CD4-positive, CD25-positive, alpha-beta regulatory T cell (primary cell): ENCODE results near the gene LTB4R. TPM values are rescaled to one million over a fixed set of nuclear protein-coding genes. Genes with fewer than 3 reads are reported as not detected.

Source experiments
- ATAC-seq, 2 donors: fragments of 150-1000 bp; cut with Tn5 transposase; one replicate each; pipeline ENCODE4 v1.10.0; 2021; ENCODE audit warnings: low read depth in 2 of 2, moderate number of reproducible peaks in 2 of 2, moderate library complexity in 1 of 2
- DNase-seq, 3 donors: peaks; one replicate each; pipeline versions ENCODE4 v3.0.0 to v3.0.0-alpha.2; 2012 to 2022; ENCODE audit warnings: mixed read lengths in 1 of 3
- H3K27ac ChIP-seq: one replicate; pipeline ENCODE4 v1.7.0; 2013; ENCODE audit warnings: mild to moderate bottlenecking, low read length; ENCODE audit not compliant: insufficient read depth, poor library complexity, severe bottlenecking
- H3K27me3 ChIP-seq: one replicate; pipeline ENCODE4 v1.7.0; 2013; ENCODE audit warnings: low read length; ENCODE audit not compliant: control insufficient read depth, insufficient read depth
- H3K36me3 ChIP-seq: one replicate; pipeline ENCODE4 v1.7.0; 2013; ENCODE audit warnings: mild to moderate bottlenecking, low read length, moderate library complexity; ENCODE audit not compliant: control insufficient read depth, insufficient read depth
- H3K4me1 ChIP-seq: 2 replicates; pipeline ENCODE4 v1.7.0; 2013; ENCODE audit warnings: mild to moderate bottlenecking, low read length; ENCODE audit not compliant: insufficient read depth, control insufficient read depth, poor library complexity, severe bottlenecking
- H3K4me3 ChIP-seq: one replicate; pipeline ENCODE4 v1.7.0; 2013; ENCODE audit warnings: low read depth, mild to moderate bottlenecking, low read length, moderate library complexity
- H3K9me3 ChIP-seq, 2 experiments: 1 replicate in 1 of 2; 2 replicates in 1 of 2; pipeline ENCODE4 v1.7.0; 2013; ENCODE audit warnings: low read length in 2 of 2, mild to moderate bottlenecking in 1 of 2, moderate library complexity in 1 of 2; ENCODE audit not compliant: control insufficient read depth in 2 of 2
- H3K27ac Mint-ChIP-seq, 3 donors: one replicate each; pipeline ENCODE4 v1.8.0; 2020 to 2022; ENCODE audit warnings: mild to moderate bottlenecking in 3 of 3, mixed read lengths in 3 of 3, moderate library complexity in 2 of 3
- H3K27me3 Mint-ChIP-seq: one replicate; pipeline ENCODE4 v1.8.0; 2022; ENCODE audit warnings: mild to moderate bottlenecking, mixed read lengths
- H3K36me3 Mint-ChIP-seq: one replicate; pipeline ENCODE4 v1.8.0; 2020; ENCODE audit warnings: mixed read lengths
- H3K4me1 Mint-ChIP-seq, 4 donors: one replicate each; pipeline ENCODE4 v1.8.0; 2020 to 2022; ENCODE audit warnings: mixed read lengths in 4 of 4, mild to moderate bottlenecking in 1 of 4
- H3K4me3 Mint-ChIP-seq, 4 donors: one replicate each; pipeline ENCODE4 v1.8.0; 2020 to 2022; ENCODE audit warnings: mild to moderate bottlenecking in 4 of 4, mixed read lengths in 4 of 4, moderate library complexity in 3 of 4
- H3K9me3 Mint-ChIP-seq, 7 donors: one replicate each; pipeline ENCODE4 v1.8.0; 2020 to 2022; ENCODE audit warnings: mixed read lengths in 7 of 7, mild to moderate bottlenecking in 3 of 7, moderate library complexity in 2 of 7
- polyA plus RNA-seq, 4 donors: library from polyadenylated mRNA; unstranded; fragments of 300-500 nt; fragmentation: Illumina TruSeq; gene quantifications; one replicate each; pipeline ENCODE4 v1.2.3, GENCODE V29; 2021
- total RNA-seq: library from RNA; stranded (reverse); gene quantifications from one replicate; pipeline ENCODE4 v1.2.3, GENCODE V29; 2022

Gene LTB4R
- total and polyA plus RNA-seq, 5 donors from 2014 or later, result 3.5 to 17.5 (median 6.5) TPM

DNA sequence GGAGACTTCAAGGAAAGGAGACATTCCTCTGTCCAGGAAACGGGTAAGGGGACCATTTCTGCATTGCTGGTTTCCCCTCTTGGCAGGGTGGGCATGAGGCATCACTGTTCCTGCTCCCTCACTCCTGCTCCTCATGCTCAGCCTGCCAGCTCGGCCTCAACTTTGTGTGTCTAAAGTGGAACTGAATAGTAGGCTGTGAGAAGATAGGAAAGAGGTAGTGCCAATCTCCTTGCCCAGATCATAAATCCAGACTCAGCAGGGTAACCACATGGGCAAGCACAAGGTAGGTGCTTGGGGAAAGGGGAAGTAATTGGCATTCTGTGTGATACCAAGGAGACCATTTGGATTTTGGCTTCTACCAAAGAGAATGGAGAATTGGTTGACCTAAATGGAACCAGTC lies 2.6 kb downstream of the LTB4R start:
- ATAC-seq, result no peak
- no peaks in the 10 kb centered on the region for H3K36me3 ChIP-seq
- no peaks in the 10 kb centered on the region for H3K27me3 Mint-ChIP-seq
- H3K27ac Mint-ChIP-seq, result peak overlapping the region; percentile 78 to 90 (median 81)
- H3K4me1 Mint-ChIP-seq, result peaks cover 20 to 60% (median 45%) of the 10 kb centered on the region in 4 donors
- no peak for DNase-seq
- H3K4me1 ChIP-seq, result peaks cover 57% of the 10 kb centered on the region
- H3K27me3 ChIP-seq, result no peaks in the 10 kb centered on the region
- H3K27ac ChIP-seq, result no peak overlapping the region
- no peaks in the 10 kb centered on the region for H3K9me3 ChIP-seq
- no peaks in the 10 kb centered on the region for H3K36me3 Mint-ChIP-seq
- H3K4me3 ChIP-seq, result peak overlapping the region; percentile 21
- H3K4me3 Mint-ChIP-seq, result peak overlapping the region; percentile 72 to 86 (median 84)
- H3K9me3 Mint-ChIP-seq, result no peaks in the 10 kb centered on the region

DNA sequence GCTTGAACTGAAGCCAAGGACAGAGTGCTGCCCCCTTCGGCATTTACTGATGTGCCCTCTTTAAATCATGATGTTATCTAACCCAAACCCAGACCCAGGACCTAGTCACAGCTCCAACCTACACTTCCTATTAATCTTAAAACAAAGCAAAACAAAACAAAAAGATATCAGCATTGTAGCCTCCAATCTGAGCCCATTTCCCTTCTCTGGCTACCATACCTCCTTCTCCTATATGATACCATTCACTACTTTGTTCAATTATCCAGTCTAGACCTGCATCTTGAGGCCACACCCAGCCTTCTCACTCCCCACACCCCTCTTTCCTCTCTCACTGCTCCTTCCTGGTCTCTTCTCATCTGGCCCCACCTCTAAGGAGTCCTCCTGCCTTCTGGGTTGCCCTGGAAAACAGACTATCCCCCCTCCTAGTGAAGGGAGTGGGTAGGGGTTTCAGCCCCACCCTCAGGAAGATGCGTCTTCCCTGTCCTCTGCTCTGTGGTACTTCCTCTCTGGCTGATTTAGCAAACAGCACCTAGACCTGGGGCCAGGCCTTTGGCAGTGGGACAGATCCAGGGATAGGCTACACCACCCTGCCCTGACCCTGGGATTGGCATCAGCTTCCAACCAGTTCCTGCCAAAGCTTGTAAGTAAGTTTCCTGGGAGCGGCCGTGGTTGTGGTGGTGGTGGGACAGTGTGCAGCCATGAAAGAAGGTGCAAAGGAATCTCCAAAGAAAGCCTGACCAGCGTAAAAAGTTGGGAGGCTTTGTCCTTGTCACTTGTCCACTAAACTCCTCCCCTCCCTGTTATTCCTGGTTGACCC lies 3.3 kb downstream of the LTB4R start:
- peaks cover 51% of the 10 kb centered on the region for H3K4me1 ChIP-seq
- H3K36me3 ChIP-seq, result no peaks in the 10 kb centered on the region
- no peaks in the 10 kb centered on the region for H3K9me3 ChIP-seq
- peaks cover 4% of the 10 kb centered on the region for H3K27me3 Mint-ChIP-seq
- peak overlapping the region; percentile 81 to 90 (median 90) for H3K27ac Mint-ChIP-seq
- ATAC-seq (no peak), DNase-seq (peak in 1 of 3 donors; percentile 16)
- no peaks in the 10 kb centered on the region for H3K36me3 Mint-ChIP-seq
- no peaks in the 10 kb centered on the region for H3K9me3 Mint-ChIP-seq
- no peaks in the 10 kb centered on the region for H3K27me3 ChIP-seq
- H3K4me1 Mint-ChIP-seq, result peaks cover 16 to 54% (median 39%) of the 10 kb centered on the region in 4 donors
- H3K27ac ChIP-seq, result no peak overlapping the region
- peak overlapping the region; percentile 21 for H3K4me3 ChIP-seq
- peak overlapping the region in 3 of 4 donors; percentile 72 to 86 (median 81) for H3K4me3 Mint-ChIP-seq

DNA sequence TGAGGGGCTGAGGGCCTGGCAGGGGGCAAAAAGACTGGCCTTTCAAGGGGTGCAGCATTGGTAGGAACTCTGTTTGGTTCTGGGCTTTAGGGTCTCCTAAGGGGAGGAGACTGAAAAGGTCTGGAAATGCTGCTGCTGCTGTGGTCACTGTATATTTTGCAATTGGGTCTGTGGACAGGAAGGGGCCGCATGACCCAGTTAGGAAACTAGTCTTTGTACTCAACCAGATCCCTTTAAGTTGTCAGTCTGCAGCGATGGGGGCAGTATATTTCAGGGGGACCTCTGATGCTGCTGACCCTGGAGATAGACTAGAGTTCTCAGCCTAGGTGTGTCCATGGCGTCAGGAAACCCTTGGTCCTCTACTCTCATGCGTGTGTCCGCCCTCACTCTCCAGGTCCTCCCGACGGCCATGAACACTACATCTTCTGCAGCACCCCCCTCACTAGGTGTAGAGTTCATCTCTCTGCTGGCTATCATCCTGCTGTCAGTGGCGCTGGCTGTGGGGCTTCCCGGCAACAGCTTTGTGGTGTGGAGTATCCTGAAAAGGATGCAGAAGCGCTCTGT lies 4.0 kb downstream of the LTB4R start:
- no peak for DNase-seq
- peaks cover 16 to 46% (median 39%) of the 10 kb centered on the region in 4 donors for H3K4me1 Mint-ChIP-seq
- no peak for ATAC-seq

GRCh38 chr14:24315807-24316596 lies 4.7 kb downstream of the LTB4R start:
- Histone ChIP-seq H3K4me3 (no peak overlapping the region), H3K27ac (no peak overlapping the region), H3K27me3 (no peaks in the 10 kb centered on the region), H3K4me1 (peaks cover 38% of the 10 kb centered on the region), H3K36me3 (no peaks in the 10 kb centered on the region), H3K9me3 (no peaks in the 10 kb centered on the region)
- Mint-ChIP-seq H3K9me3 (no peaks in the 10 kb centered on the region), H3K36me3 (no peaks in the 10 kb centered on the region), H3K4me3 (peak overlapping the region in 2 of 4 donors; percentile 82 to 86), H3K4me1 (peaks cover 16 to 44% (median 39%) of the 10 kb centered on the region in 4 donors), H3K27ac (peak overlapping the region; percentile 59 to 91 (median 90)), H3K27me3 (peaks cover 7% of the 10 kb centered on the region)
- no peak for DNase-seq
- ATAC-seq, result no peak

More for the DNA sequence above, 4.0 kb downstream of the LTB4R start:
- H3K36me3 ChIP-seq, result no peaks in the 10 kb centered on the region
- H3K9me3 Mint-ChIP-seq, result no peaks in the 10 kb centered on the region
- no peaks in the 10 kb centered on the region for H3K36me3 Mint-ChIP-seq
- peaks cover 7% of the 10 kb centered on the region for H3K27me3 Mint-ChIP-seq
- no peaks in the 10 kb centered on the region for H3K9me3 ChIP-seq
- peaks cover 44% of the 10 kb centered on the region for H3K4me1 ChIP-seq
- H3K27me3 ChIP-seq, result no peaks in the 10 kb centered on the region
- peak overlapping the region in 2 of 3 donors; percentile 59 to 90 for H3K27ac Mint-ChIP-seq
- peak overlapping the region in 2 of 4 donors; percentile 82 to 86 for H3K4me3 Mint-ChIP-seq
- no peak overlapping the region for H3K27ac ChIP-seq
- no peak overlapping the region for H3K4me3 ChIP-seq

DNA sequence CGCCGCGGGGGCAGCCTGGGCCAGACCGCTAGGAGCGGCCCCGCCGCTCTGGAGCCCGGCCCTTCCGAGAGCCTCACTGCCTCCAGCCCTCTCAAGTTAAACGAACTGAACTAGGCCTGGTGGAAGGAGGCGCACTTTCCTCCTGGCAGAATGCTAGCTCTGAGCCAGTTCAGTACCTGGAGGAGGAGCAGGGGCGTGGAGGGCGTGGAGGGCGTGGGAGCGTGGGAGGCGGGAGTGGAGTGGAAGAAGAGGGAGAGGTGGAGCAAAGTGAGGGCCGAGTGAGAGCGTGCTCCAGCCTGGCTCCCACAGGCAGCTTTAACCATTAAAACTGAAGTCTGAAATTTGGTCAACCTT lies 5.3 kb downstream of the LTB4R start:
- DNase-seq (no peak), ATAC-seq (no peak)
- Mint-ChIP-seq H3K4me3 (peak overlapping the region in 1 of 4 donors; percentile 41), H3K36me3 (no peaks in the 10 kb centered on the region), H3K9me3 (no peaks in the 10 kb centered on the region), H3K4me1 (peaks cover 16 to 41% (median 38%) of the 10 kb centered on the region in 4 donors), H3K27me3 (peaks cover 7% of the 10 kb centered on the region), H3K27ac (no peak overlapping the region)
- Histone ChIP-seq H3K9me3 (no peaks in the 10 kb centered on the region), H3K27ac (no peak overlapping the region), H3K27me3 (no peaks in the 10 kb centered on the region), H3K4me3 (no peak overlapping the region), H3K36me3 (no peaks in the 10 kb centered on the region), H3K4me1 (peaks cover 33% of the 10 kb centered on the region)

- Mint-ChIP-seq H3K36me3 (no peaks in the 10 kb centered on the region), H3K9me3 (no peaks in the 10 kb centered on the region), H3K27me3 (peaks cover 7% of the 10 kb centered on the region), H3K27ac (peak overlapping the region in 2 of 3 donors; percentile 54 to 76), H3K4me3 (peak overlapping the region in 2 of 4 donors; percentile 29 to 41), H3K4me1 (peaks cover 11 to 34% (median 31%) of the 10 kb centered on the region in 4 donors)
- Histone ChIP-seq H3K27ac (no peak overlapping the region), H3K9me3 (no peaks in the 10 kb centered on the region), H3K4me3 (no peak overlapping the region), H3K4me1 (peaks cover 25% of the 10 kb centered on the region), H3K36me3 (no peaks in the 10 kb centered on the region), H3K27me3 (no peaks in the 10 kb centered on the region)
- DNase-seq (no peak), ATAC-seq (no peak)
Observed at GRCh38 chr14:24317141-24317928, 6.0 kb downstream of the LTB4R start.
